ENCODE measurements around the gene SIGLEC12. TPM values are rescaled to one million over a fixed set of nuclear protein-coding genes. Genes with fewer than 3 reads are reported as not detected.

Gene SIGLEC12
- total and polyA plus RNA-seq, 9 of the 15 experiments (the other 6 are each of a cell fraction or from before 2014, with no cell fraction given), result 0.08 to 1.3 (median 0.54) TPM

DNA sequence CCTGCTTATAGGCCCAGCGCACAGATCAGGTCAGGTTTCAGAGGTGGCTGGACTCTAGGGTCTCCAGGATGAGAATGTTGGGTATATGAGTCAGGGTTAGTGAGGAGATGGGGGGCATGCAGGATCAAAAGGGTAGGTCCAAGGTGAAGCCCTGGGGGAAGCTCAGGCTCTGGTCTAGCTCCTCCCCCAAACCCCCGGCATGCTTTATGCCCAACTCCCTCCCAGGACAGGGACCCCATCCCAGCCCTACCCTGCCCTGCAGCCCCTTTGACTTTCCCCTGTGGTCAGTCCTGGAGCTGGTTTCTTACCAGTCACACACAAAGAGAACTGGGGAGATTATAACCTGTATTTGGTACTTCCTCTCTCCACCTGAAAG lies 33.1 kb downstream of the SIGLEC12 start:
- CTCF ChIA-PET (ENCODE audit: low intra/inter-chr PET ratio), result no interaction called here
- Histone ChIP-seq H2AFZ (ENCODE audit: low read depth, low read length) (peak overlapping the region; percentile 36; the same call in 1 of the 2 replicates), H3K4me1 (replicated peaks in 1 of 2; ENCODE audit: control insufficient read depth in 2 of 2, insufficient read depth in 2 of 2, low read length in 2 of 2) (peaks cover 16 to 29% of the 10 kb centered on the region in 2 experiments), H3K4me3 (peak overlapping the region; percentile 59), H3K79me2 (ENCODE audit: control insufficient read depth, insufficient read depth, low read length) (peaks cover 78% of the 10 kb centered on the region), H3K4me2 (ENCODE audit: insufficient read depth, low read length) (peak overlapping the region; percentile 92), H3K9me3 (replicated peaks; ENCODE audit: control insufficient read depth, insufficient read depth, low read depth, low read length) (no peaks in the 10 kb centered on the region), H4K20me1 (replicated peaks; ENCODE audit: control insufficient read depth, insufficient read depth, low read length) (no peaks in the 10 kb centered on the region), H3K27ac (ENCODE audit: extremely low read depth, low read depth, low read length) (peak overlapping the region; percentile 84), H3K9ac (ENCODE audit: insufficient read depth in 1 of 2, low read depth in 2 of 2, low read length in 2 of 2) (peak overlapping the region; percentile 78 to 93), H3K27me3 (ENCODE audit: control insufficient read depth in 2 of 2, insufficient read depth in 2 of 2, low read length in 2 of 2) (no peaks in the 10 kb centered on the region), H3K9me1 (ENCODE audit: control insufficient read depth, insufficient read depth, low read length) (no peaks in the 10 kb centered on the region), H3K36me3 (ENCODE audit: control insufficient read depth, insufficient read depth, low read length) (peaks cover 13% of the 10 kb centered on the region; the same call in 2 of the 3 replicates)
- in situ Hi-C loops (cut with MboI), result no loop called here
- BruUV-seq (replicated peaks), result TSS peak; percentile 75
- peak; percentile 44 to 75 (median 60) for DNase-seq (ENCODE audit: extremely low read depth in 1 of 4, low spot score in 3 of 4)
- peak; percentile 67 for ATAC-seq
- intact Hi-C loops (cut with micrococcal nuclease), result loop anchor here (2.0 kb wide), 1 partner anchor 78 kb away; no protein-coding TSS in a partner anchor
- WGBS (ENCODE audit: insufficient coverage, low coverage, missing lambda C conversion rate), result 0% methylated on average over 1 of the region's 2 CpGs
- no peak for FAIRE-seq
- POLR2A ChIA-PET, result interaction anchor here (0.5 to 1.9 kb wide), 8 partner anchors 11 to 220 kb away, joined by 3 to 9 read pairs (median 4); no protein-coding TSS in a partner anchor
- TF ChIP-seq ZBTB7A (IDR thresholded peaks at IDR 0.05; ENCODE audit: borderline replicate concordance, control insufficient read depth, low read depth, low read length) (peak; percentile 40; the same call in 1 of the 2 replicates), ZFPM2 (CRISPR knock-in tag; IDR thresholded peaks at IDR 0.05) (0 out of 2 replicates have a peak, but pooled peaks have one; percentile 47), PRDM10 (IDR thresholded peaks at IDR 0.05; ENCODE audit: partially characterized antibody) (peak; percentile 61), PRMT5 (CRISPR knock-in tag; IDR thresholded peaks at IDR 0.05) (no peak), BRD9 (IDR thresholded peaks at IDR 0.05; ENCODE audit: low read depth, partially characterized antibody) (no peak), NR2C1 (IDR thresholded peaks at IDR 0.05) (no peak), NR2C1 (tag; IDR thresholded peaks at IDR 0.05) (no peak), EGR1 (conservative IDR thresholded peaks at IDR 0.05) (no peak), HNRNPL (IDR thresholded peaks at IDR 0.05; ENCODE audit: low read depth, low read length) (0 out of 2 replicates have a peak, but pooled peaks have one; percentile 30), PHB (CRISPR knock-in tag; IDR thresholded peaks at IDR 0.05) (0 out of 2 replicates have a peak, but pooled peaks have one; percentile 64), CAMTA2 (CRISPR knock-in tag; conservative IDR thresholded peaks at IDR 0.05) (0 out of 2 replicates have a peak, but pooled peaks have one; percentile 35), SPI1 (IDR thresholded peaks at IDR 0.05; ENCODE audit: borderline replicate concordance, low read depth, low read length) (peak; percentile 34; the same call in 1 of the 2 replicates), ZNF766 (CRISPR knock-in tag; conservative IDR thresholded peaks at IDR 0.05) (0 out of 2 replicates have a peak, but pooled peaks have one; percentile 22)
- TF ChIP-seq, protein P1, sequence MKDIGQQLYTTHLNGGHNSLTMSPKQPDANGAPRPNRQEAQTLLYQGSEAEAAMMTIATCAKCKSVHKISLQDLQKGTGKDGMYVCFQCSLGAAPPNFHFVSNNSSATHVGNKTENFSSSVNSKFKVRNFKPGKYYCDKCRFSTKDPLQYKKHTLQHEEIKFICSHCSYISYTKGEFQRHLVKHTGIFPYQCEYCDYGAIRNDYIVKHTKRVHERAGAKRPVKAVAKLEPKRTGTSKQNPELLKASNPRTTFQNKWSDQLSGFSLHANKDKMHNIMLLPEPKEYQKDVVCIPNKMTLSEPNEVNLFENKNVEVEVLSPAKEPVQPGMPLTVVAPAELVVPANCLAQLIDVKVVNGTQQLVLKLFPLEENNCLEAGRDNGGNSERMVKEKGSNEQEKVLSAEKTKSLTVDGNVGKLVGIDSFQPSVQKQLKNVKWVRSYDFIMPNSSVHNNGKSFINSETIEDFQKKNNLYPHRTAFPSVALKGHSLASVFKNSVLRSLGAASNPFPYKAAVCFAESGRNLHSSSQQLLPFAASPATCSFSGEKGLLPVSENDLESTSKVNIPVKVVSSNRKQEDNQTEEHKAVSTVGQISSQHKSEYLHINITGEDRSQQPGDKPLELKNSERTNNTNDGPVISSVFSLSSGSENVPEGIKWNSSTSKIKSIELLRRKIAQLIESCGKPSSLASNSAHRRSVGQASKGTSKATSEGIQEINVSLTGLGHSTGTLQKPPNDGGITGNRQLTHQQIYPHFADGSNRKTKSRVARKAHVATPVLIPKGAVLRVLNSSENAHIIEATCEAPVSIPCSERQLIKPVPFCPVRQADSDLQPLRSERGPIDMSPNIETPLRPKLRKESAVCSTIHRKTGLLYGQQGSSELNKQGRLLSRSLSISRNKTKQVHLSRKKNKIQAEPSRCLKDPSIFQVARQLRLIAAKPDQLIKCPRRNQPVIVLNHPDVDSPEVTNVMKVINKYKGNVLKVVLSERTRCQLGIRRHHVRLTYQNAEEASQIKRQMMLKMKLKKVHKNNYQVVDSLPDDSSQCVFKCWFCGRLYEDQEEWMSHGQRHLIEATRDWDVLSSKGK (CRISPR knock-in tag; IDR thresholded peaks at IDR 0.05), result peak; percentile 49; the same call in 1 of the 2 replicates
- TF ChIP-seq, protein P2, sequence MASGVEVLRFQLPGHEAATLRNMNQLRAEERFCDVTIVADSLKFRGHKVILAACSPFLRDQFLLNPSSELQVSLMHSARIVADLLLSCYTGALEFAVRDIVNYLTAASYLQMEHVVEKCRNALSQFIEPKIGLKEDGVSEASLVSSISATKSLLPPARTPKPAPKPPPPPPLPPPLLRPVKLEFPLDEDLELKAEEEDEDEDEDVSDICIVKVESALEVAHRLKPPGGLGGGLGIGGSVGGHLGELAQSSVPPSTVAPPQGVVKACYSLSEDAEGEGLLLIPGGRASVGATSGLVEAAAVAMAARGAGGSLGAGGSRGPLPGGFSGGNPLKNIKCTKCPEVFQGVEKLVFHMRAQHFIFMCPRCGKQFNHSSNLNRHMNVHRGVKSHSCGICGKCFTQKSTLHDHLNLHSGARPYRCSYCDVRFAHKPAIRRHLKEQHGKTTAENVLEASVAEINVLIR (CRISPR knock-in tag; IDR thresholded peaks at IDR 0.05), result no peak

Measured in K562 (cell line).